Activated T-helper 1 cell treated with anti-CD3 and anti-CD28 coated beads, Interleukin-12 subunit alpha, Interleukin-12 subunit beta, Interleukin-2, Interleukin-4 antibody, amounts not matched to agents 30 ng/mL and 10 ng/mL and 1 ng/mL, durations not matched to agents 14 hours and 24 hours and 36 hours (primary cell): ENCODE results near the gene DSCAML1. TPM values are rescaled to one million over a fixed set of nuclear protein-coding genes. Genes with fewer than 3 reads are reported as not detected.
"Not testable (repeated sequence)": the region's sequence is repeated elsewhere in the genome, so short reads cannot be mapped to it uniquely, and the experiment has no call there.

Source experiments
- DNase-seq: peaks from one replicate; pipeline ENCODE4 v3.0.0; 2021; ENCODE audit warnings: low spot score
- H3K27ac Mint-ChIP-seq: one replicate; pipeline ENCODE4 v1.8.0; 2021; ENCODE audit warnings: mild to moderate bottlenecking, mixed read lengths
- H3K27me3 Mint-ChIP-seq: one replicate; pipeline ENCODE4 v1.8.0; 2022; ENCODE audit warnings: mild to moderate bottlenecking, moderate library complexity, mixed read lengths; ENCODE audit not compliant: insufficient read depth
- H3K36me3 Mint-ChIP-seq: one replicate; pipeline ENCODE4 v1.8.0; 2021; ENCODE audit warnings: low read depth, mixed read lengths
- H3K4me1 Mint-ChIP-seq: one replicate; pipeline ENCODE4 v1.8.0; 2021; ENCODE audit warnings: low read depth, mixed read lengths
- H3K4me3 Mint-ChIP-seq: one replicate; pipeline ENCODE4 v1.8.0; 2021; ENCODE audit warnings: mild to moderate bottlenecking, moderate library complexity, mixed read lengths
- H3K9me3 Mint-ChIP-seq: one replicate; pipeline ENCODE4 v1.8.0; 2021; ENCODE audit warnings: mixed read lengths
- intact Hi-C: fragments of 100-400 bp; cut with micrococcal nuclease; formaldehyde crosslinking; loops from one replicate; pipeline ENCODE4 v1.15.1; 2024
- total RNA-seq: library from RNA; stranded (reverse); gene quantifications from 2 replicates; pipeline ENCODE4 v1.2.3, GENCODE V29; 2022

DSCAML1 gene
- total RNA-seq, 1 donor from 2014 or later = not detected

- Mint-ChIP-seq H3K27me3 (no peaks in the 10 kb centered on the region), H3K4me1 (no peaks in the 10 kb centered on the region), H3K4me3 (no peak overlapping the region), H3K36me3 (peaks cover 22% of the 10 kb centered on the region), H3K9me3 (peaks cover 14% of the 10 kb centered on the region), H3K27ac (no peak overlapping the region)
- intact Hi-C loops = no loop called here
- no peak for DNase-seq
Measured at GRCh38 chr11:117409511-117409910, 387.5 kb downstream of the DSCAML1 start.

GRCh38 chr11:117408356-117408755 is 388.7 kb downstream of the DSCAML1 start:
- Mint-ChIP-seq H3K27me3 (no peaks in the 10 kb centered on the region), H3K36me3 (peaks cover 30% of the 10 kb centered on the region), H3K4me1 (no peaks in the 10 kb centered on the region), H3K9me3 (peaks cover 14% of the 10 kb centered on the region), H3K4me3 (no peak overlapping the region), H3K27ac (no peak overlapping the region)
- no peak for DNase-seq
- intact Hi-C loops = no loop called here

- Mint-ChIP-seq H3K27me3 (no peaks in the 10 kb centered on the region), H3K36me3 (peaks cover 39% of the 10 kb centered on the region), H3K4me1 (no peaks in the 10 kb centered on the region), H3K27ac (no peak overlapping the region), H3K9me3 (peaks cover 14% of the 10 kb centered on the region), H3K4me3 (no peak overlapping the region)
- DNase-seq = no peak
- intact Hi-C loops = no loop called here
Measured at GRCh38 chr11:117407016-117407415, 390.0 kb downstream of the DSCAML1 start.

GRCh38 chr11:117405898-117406297 is 391.1 kb downstream of the DSCAML1 start:
- H3K4me3 Mint-ChIP-seq, H3K4me1 Mint-ChIP-seq, DNase-seq, H3K27ac Mint-ChIP-seq, intact Hi-C loops, H3K27me3 Mint-ChIP-seq: not testable (repeated sequence)
- Mint-ChIP-seq H3K9me3 (peaks cover 14% of the 10 kb centered on the region), H3K36me3 (peaks cover 41% of the 10 kb centered on the region)

GRCh38 chr11:117399100-117399840 is 397.7 kb downstream of the DSCAML1 start:
- H3K9me3 Mint-ChIP-seq, H3K27ac Mint-ChIP-seq, DNase-seq, H3K27me3 Mint-ChIP-seq, intact Hi-C loops, H3K4me3 Mint-ChIP-seq, H3K4me1 Mint-ChIP-seq: not testable (repeated sequence)
- H3K36me3 Mint-ChIP-seq = peaks cover 54% of the 10 kb centered on the region

- H3K27me3 Mint-ChIP-seq, H3K27ac Mint-ChIP-seq, DNase-seq, H3K4me3 Mint-ChIP-seq, intact Hi-C loops, H3K4me1 Mint-ChIP-seq, H3K9me3 Mint-ChIP-seq: not testable (repeated sequence)
- peaks cover 52% of the 10 kb centered on the region for H3K36me3 Mint-ChIP-seq
Measured at GRCh38 chr11:117398618-117399017, 398.4 kb downstream of the DSCAML1 start.

- DNase-seq = no peak
- Mint-ChIP-seq H3K36me3 (peaks cover 44% of the 10 kb centered on the region), H3K9me3 (no peaks in the 10 kb centered on the region), H3K27me3 (no peaks in the 10 kb centered on the region), H3K27ac (no peak overlapping the region), H3K4me1 (peaks cover 7% of the 10 kb centered on the region), H3K4me3 (no peak overlapping the region)
- intact Hi-C loops = no loop called here
Measured at GRCh38 chr11:117396970-117397369, 400.0 kb downstream of the DSCAML1 start.

GRCh38 chr11:117395476-117395875 is 401.5 kb downstream of the DSCAML1 start:
- no peaks in the 10 kb centered on the region for H3K9me3 Mint-ChIP-seq
- H3K27me3 Mint-ChIP-seq = no peaks in the 10 kb centered on the region
- no peak overlapping the region for H3K27ac Mint-ChIP-seq
- no peak overlapping the region for H3K4me3 Mint-ChIP-seq
- intact Hi-C loops = no loop called here
- H3K4me1 Mint-ChIP-seq = peaks cover under 1% of the 10 kb centered on the region
- no peak for DNase-seq
- peaks cover 45% of the 10 kb centered on the region for H3K36me3 Mint-ChIP-seq

GRCh38 chr11:117394221-117394925 is 402.6 kb downstream of the DSCAML1 start:
- no peaks in the 10 kb centered on the region for H3K4me1 Mint-ChIP-seq
- no peaks in the 10 kb centered on the region for H3K9me3 Mint-ChIP-seq
- intact Hi-C loops = no loop called here
- H3K36me3 Mint-ChIP-seq = peaks cover 37% of the 10 kb centered on the region
- no peak overlapping the region for H3K4me3 Mint-ChIP-seq
- H3K27ac Mint-ChIP-seq = no peak overlapping the region
- no peaks in the 10 kb centered on the region for H3K27me3 Mint-ChIP-seq
- DNase-seq = no peak

GRCh38 chr11:117392979-117393378 is 404.0 kb downstream of the DSCAML1 start:
- intact Hi-C loops = no loop called here
- Mint-ChIP-seq H3K27me3 (no peaks in the 10 kb centered on the region), H3K27ac (no peak overlapping the region), H3K36me3 (peaks cover 34% of the 10 kb centered on the region), H3K4me3 (no peak overlapping the region), H3K4me1 (no peaks in the 10 kb centered on the region), H3K9me3 (no peaks in the 10 kb centered on the region)
- no peak for DNase-seq

- no peak overlapping the region for H3K27ac Mint-ChIP-seq
- no peak overlapping the region for H3K4me3 Mint-ChIP-seq
Measured at GRCh38 chr11:117392001-117392690, 404.9 kb downstream of the DSCAML1 start.

GRCh38 chr11:117391181-117391580 is 405.8 kb downstream of the DSCAML1 start:
- no peak overlapping the region for H3K27ac Mint-ChIP-seq
- peaks cover 25% of the 10 kb centered on the region for H3K36me3 Mint-ChIP-seq
- H3K4me3 Mint-ChIP-seq = no peak overlapping the region
- no peaks in the 10 kb centered on the region for H3K4me1 Mint-ChIP-seq
- no peak for DNase-seq
- H3K9me3 Mint-ChIP-seq = no peaks in the 10 kb centered on the region
- intact Hi-C loops = no loop called here
- H3K27me3 Mint-ChIP-seq = no peaks in the 10 kb centered on the region

More at GRCh38 chr11:117392001-117392690, 404.9 kb downstream of the DSCAML1 start:
- no peak for DNase-seq
- Mint-ChIP-seq H3K9me3 (no peaks in the 10 kb centered on the region), H3K4me1 (no peaks in the 10 kb centered on the region), H3K27me3 (no peaks in the 10 kb centered on the region), H3K36me3 (peaks cover 30% of the 10 kb centered on the region)
- intact Hi-C loops = no loop called here

GRCh38 chr11:117390743-117391142 is 406.3 kb downstream of the DSCAML1 start:
- H3K4me3 Mint-ChIP-seq = no peak overlapping the region
- no peaks in the 10 kb centered on the region for H3K4me1 Mint-ChIP-seq
- intact Hi-C loops = no loop called here
- no peak overlapping the region for H3K27ac Mint-ChIP-seq
- no peaks in the 10 kb centered on the region for H3K27me3 Mint-ChIP-seq
- H3K36me3 Mint-ChIP-seq = peaks cover 21% of the 10 kb centered on the region
- no peaks in the 10 kb centered on the region for H3K9me3 Mint-ChIP-seq
- no peak for DNase-seq
